Liver (tissue), 3 donors: ENCODE results near the gene VAV3.

Experiments
- GABPA ChIP-seq, 2 donors: IDR thresholded peaks in 1 of 2; conservative IDR thresholded peaks in 1 of 2; 2 replicates each; pipeline ENCODE4 v1.6.1; 2016; ENCODE audit warnings: antibody characterized with exemption in 2 of 2, mild to moderate bottlenecking in 1 of 2, moderate library complexity in 1 of 2
- JUND ChIP-seq, 2 donors: IDR thresholded peaks; 2 replicates each; pipeline ENCODE4 v1.6.1; 2016; ENCODE audit warnings: antibody characterized with exemption in 2 of 2
- NR2F2 ChIP-seq: IDR thresholded peaks from 2 replicates; pipeline ENCODE4 v1.6.1; 2016; ENCODE audit warnings: antibody characterized with exemption
- TAF1 ChIP-seq: conservative IDR thresholded peaks from 2 replicates; pipeline ENCODE4 v1.6.1; 2016; ENCODE audit warnings: antibody characterized with exemption, mild to moderate bottlenecking
- YY1 ChIP-seq: IDR thresholded peaks from 2 replicates; pipeline ENCODE4 v1.6.1; 2016; ENCODE audit warnings: antibody characterized with exemption, mild to moderate bottlenecking
- TF ChIP-seq, protein P1 (sequence below): fragments of 150-350 bp; IDR thresholded peaks from 2 replicates; pipeline ENCODE4 v1.5.1; 2017; ENCODE audit warnings: improper control_type of control experiment, low read depth, low read length; ENCODE audit not compliant: missing input control
- TF ChIP-seq, protein P2 (sequence below): IDR thresholded peaks from 2 replicates; pipeline ENCODE4 v1.6.1; 2016; ENCODE audit warnings: antibody characterized with exemption
- donor health status: healthy.
- donor health status: healthy.

DNA sequence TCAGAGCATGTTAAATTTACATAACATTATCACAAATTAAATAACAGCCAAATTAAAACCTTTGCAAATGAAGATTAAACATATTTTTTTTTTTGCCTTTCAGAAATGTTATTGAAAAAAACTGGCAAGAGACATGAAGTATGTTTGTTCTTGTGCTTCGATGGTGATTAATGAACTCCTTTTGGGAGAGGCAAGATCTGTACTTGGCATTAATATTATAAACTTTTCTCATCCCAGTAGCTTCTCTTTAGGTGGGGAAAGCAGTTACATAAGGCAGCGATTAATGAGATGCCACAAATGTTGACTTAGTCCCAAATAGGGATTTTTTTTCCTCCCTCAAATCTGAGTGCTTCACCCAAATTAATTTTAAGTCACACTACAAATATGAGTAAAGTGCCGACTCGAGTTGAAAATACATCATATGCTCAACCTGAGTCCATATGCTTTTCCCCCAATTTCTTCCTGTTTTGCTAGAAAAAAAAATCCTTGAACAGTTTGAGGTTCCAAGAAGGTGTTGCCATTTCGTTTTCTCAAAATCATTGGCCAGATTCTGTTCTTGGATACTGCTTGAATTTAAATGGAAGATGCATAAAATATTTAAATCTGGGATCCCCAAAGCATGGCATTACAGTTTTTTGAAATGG is 294.5 kb downstream of the VAV3 start:
- TF ChIP-seq, protein P1, sequence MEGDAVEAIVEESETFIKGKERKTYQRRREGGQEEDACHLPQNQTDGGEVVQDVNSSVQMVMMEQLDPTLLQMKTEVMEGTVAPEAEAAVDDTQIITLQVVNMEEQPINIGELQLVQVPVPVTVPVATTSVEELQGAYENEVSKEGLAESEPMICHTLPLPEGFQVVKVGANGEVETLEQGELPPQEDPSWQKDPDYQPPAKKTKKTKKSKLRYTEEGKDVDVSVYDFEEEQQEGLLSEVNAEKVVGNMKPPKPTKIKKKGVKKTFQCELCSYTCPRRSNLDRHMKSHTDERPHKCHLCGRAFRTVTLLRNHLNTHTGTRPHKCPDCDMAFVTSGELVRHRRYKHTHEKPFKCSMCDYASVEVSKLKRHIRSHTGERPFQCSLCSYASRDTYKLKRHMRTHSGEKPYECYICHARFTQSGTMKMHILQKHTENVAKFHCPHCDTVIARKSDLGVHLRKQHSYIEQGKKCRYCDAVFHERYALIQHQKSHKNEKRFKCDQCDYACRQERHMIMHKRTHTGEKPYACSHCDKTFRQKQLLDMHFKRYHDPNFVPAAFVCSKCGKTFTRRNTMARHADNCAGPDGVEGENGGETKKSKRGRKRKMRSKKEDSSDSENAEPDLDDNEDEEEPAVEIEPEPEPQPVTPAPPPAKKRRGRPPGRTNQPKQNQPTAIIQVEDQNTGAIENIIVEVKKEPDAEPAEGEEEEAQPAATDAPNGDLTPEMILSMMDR, result no peak
- TF ChIP-seq YY1 (no peak), GABPA (IDR thresholded peaks at IDR 0.05 in 1 of 2, conservative IDR thresholded peaks at IDR 0.05 in 1 of 2) (no peak), JUND (IDR thresholded peaks at IDR 0.05) (no peak), NR2F2 (no peak), TAF1 (no peak)
- TF ChIP-seq, protein P2, sequence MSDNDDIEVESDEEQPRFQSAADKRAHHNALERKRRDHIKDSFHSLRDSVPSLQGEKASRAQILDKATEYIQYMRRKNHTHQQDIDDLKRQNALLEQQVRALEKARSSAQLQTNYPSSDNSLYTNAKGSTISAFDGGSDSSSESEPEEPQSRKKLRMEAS, result no peak
